ENCODE measurements around the gene MAGI2.

Gene MAGI2

DNA sequence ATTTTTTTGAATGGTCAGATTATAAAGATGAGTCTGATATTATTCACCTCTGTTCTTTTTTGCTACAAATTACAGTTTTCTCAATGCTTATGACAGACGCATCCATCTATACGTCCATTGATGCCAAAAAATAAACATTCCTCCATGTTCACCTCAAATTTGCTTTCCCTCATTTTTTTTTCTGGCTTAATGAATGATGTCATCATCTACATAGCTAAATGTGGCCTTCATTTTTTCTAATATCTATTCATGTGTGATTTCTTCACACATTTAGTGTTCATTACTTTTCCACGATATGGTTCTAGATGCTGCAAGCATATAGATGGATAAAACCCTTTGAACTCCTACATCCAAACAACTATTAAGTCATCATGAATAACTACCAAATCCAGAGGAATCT lies 163.1 kb downstream of the MAGI2 start:
- TF ChIP-seq EZH2 (IDR thresholded peaks at IDR 0.05; ENCODE audit: borderline replicate concordance, low read depth, low read length, severe bottlenecking), result no peak
- TF ChIP-seq, protein P1, sequence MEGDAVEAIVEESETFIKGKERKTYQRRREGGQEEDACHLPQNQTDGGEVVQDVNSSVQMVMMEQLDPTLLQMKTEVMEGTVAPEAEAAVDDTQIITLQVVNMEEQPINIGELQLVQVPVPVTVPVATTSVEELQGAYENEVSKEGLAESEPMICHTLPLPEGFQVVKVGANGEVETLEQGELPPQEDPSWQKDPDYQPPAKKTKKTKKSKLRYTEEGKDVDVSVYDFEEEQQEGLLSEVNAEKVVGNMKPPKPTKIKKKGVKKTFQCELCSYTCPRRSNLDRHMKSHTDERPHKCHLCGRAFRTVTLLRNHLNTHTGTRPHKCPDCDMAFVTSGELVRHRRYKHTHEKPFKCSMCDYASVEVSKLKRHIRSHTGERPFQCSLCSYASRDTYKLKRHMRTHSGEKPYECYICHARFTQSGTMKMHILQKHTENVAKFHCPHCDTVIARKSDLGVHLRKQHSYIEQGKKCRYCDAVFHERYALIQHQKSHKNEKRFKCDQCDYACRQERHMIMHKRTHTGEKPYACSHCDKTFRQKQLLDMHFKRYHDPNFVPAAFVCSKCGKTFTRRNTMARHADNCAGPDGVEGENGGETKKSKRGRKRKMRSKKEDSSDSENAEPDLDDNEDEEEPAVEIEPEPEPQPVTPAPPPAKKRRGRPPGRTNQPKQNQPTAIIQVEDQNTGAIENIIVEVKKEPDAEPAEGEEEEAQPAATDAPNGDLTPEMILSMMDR (IDR thresholded peaks at IDR 0.05; ENCODE audit: borderline replicate concordance, extremely low read depth, low read length, poor library complexity, severe bottlenecking), result no peak
- no peaks in the 10 kb centered on the region for H3K36me3 ChIP-seq (ENCODE audit: insufficient read depth, low read length)
- no peak overlapping the region for H3K4me3 ChIP-seq (ENCODE audit: low read depth in 1 of 2, low read length in 2 of 2)
- no peaks in the 10 kb centered on the region for H3K9me3 ChIP-seq (ENCODE audit: insufficient read depth, low read length, severe bottlenecking)
- no peaks in the 10 kb centered on the region for H3K27me3 ChIP-seq (ENCODE audit: insufficient read depth, low read length, poor library complexity)
- H3K79me2 ChIP-seq (ENCODE audit: insufficient read depth, low read length), result no peaks in the 10 kb centered on the region
- H3K4me2 ChIP-seq (ENCODE audit: insufficient read depth, low read length), result no peak overlapping the region
- ATAC-seq (ENCODE audit: insufficient read depth, low read depth) (no peak), DNase-seq (no peak)
- no peak overlapping the region for H3K9ac ChIP-seq (ENCODE audit: low read depth, low read length)
- H2AFZ ChIP-seq (ENCODE audit: low read depth, low read length), result no peak overlapping the region
- no peaks in the 10 kb centered on the region for H4K20me1 ChIP-seq (ENCODE audit: insufficient read depth, low read length)
- H3K4me1 ChIP-seq (ENCODE audit: insufficient read depth, low read length), result no peaks in the 10 kb centered on the region
- no peak overlapping the region for H3K27ac ChIP-seq (ENCODE audit: low read length)

DNA sequence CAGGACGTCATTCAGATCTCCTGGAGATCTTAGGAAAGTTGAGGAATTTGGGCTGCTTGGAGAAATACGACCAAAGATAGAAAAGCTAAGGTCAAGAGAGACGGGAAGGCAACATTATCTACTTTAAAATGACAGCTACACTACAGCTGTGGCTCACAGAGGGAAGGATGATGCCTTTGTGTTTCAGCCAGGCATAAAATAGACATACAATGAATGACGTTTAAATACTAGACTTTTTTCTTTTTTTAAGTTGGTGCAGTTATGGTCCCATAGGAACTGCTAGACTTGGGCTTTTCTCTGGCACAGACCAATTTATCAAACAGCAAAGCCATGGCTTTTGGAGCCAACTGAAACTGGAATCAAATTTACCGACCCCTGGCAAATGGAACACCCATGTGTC lies 164.8 kb downstream of the MAGI2 start:
- no peaks in the 10 kb centered on the region for H3K36me3 ChIP-seq (ENCODE audit: insufficient read depth, low read length)
- H3K9ac ChIP-seq (ENCODE audit: low read depth, low read length), result no peak overlapping the region
- H3K4me2 ChIP-seq (ENCODE audit: insufficient read depth, low read length), result no peak overlapping the region
- ATAC-seq (ENCODE audit: insufficient read depth, low read depth), result no peak
- H3K27me3 ChIP-seq (ENCODE audit: insufficient read depth, low read length, poor library complexity), result no peaks in the 10 kb centered on the region
- TF ChIP-seq EZH2 (IDR thresholded peaks at IDR 0.05; ENCODE audit: borderline replicate concordance, low read depth, low read length, severe bottlenecking), result no peak
- TF ChIP-seq, protein P1 (IDR thresholded peaks at IDR 0.05; ENCODE audit: borderline replicate concordance, extremely low read depth, low read length, poor library complexity, severe bottlenecking), result no peak
- H4K20me1 ChIP-seq (ENCODE audit: insufficient read depth, low read length), result no peaks in the 10 kb centered on the region
- DNase-seq, result no peak
- H2AFZ ChIP-seq (ENCODE audit: low read depth, low read length), result no peak overlapping the region
- no peaks in the 10 kb centered on the region for H3K79me2 ChIP-seq (ENCODE audit: insufficient read depth, low read length)
- H3K9me3 ChIP-seq (ENCODE audit: insufficient read depth, low read length, severe bottlenecking), result no peaks in the 10 kb centered on the region
- no peak overlapping the region for H3K27ac ChIP-seq (ENCODE audit: low read length)
- H3K4me1 ChIP-seq (ENCODE audit: insufficient read depth, low read length), result no peaks in the 10 kb centered on the region
- no peak overlapping the region for H3K4me3 ChIP-seq (ENCODE audit: low read depth in 1 of 2, low read length in 2 of 2)

DNA sequence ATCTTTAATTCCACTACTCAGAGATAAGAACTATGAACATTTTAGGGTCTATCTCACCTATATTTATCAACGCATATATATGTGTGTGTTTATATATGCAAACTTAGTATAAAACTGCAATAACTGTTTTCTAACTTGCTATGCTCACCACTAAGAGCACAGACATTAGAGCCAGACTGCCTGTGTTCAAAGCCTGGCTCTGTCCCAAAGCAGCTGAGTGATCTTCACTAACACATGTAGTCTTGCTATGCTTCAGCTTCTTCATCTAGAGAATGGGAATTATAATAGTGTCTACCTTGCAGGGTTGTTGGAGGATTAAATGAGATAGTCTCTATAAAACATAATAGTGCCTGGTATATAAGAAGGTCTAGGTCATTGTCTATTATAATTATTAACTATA lies 165.5 kb downstream of the MAGI2 start:
- H3K4me1 ChIP-seq (ENCODE audit: insufficient read depth, low read length), result no peaks in the 10 kb centered on the region
- DNase-seq, result no peak
- no peak for ATAC-seq (ENCODE audit: insufficient read depth, low read depth)

More for the DNA sequence above, 165.5 kb downstream of the MAGI2 start:
- Histone ChIP-seq H3K9me3 (ENCODE audit: insufficient read depth, low read length, severe bottlenecking) (no peaks in the 10 kb centered on the region), H3K4me3 (ENCODE audit: low read depth in 1 of 2, low read length in 2 of 2) (no peak overlapping the region), H3K9ac (ENCODE audit: low read depth, low read length) (no peak overlapping the region), H2AFZ (ENCODE audit: low read depth, low read length) (no peak overlapping the region), H4K20me1 (ENCODE audit: insufficient read depth, low read length) (no peaks in the 10 kb centered on the region), H3K36me3 (ENCODE audit: insufficient read depth, low read length) (no peaks in the 10 kb centered on the region), H3K79me2 (ENCODE audit: insufficient read depth, low read length) (no peaks in the 10 kb centered on the region), H3K27ac (ENCODE audit: low read length) (no peak overlapping the region), H3K27me3 (ENCODE audit: insufficient read depth, low read length, poor library complexity) (no peaks in the 10 kb centered on the region), H3K4me2 (ENCODE audit: insufficient read depth, low read length) (no peak overlapping the region)
- no peak for TF ChIP-seq EZH2 (IDR thresholded peaks at IDR 0.05; ENCODE audit: borderline replicate concordance, low read depth, low read length, severe bottlenecking)
- TF ChIP-seq, protein P1 (IDR thresholded peaks at IDR 0.05; ENCODE audit: borderline replicate concordance, extremely low read depth, low read length, poor library complexity, severe bottlenecking), result no peak

Measured in DND-41 (cell line).